OCI-LY1 (cell line): ENCODE data around the gene TMEM200A.

Experiments used
- EZH2 ChIP-seq: fragments of 200-600 bp; sonication (generic), shearing (Covaris generic); IDR thresholded peaks from 2 replicates; pipeline ENCODE4 v1.8.0; 2017; ENCODE audit warnings: borderline replicate concordance, mixed run types, mild to moderate bottlenecking, antibody characterized with exemption, low read length, moderate library complexity, mixed read lengths
- TF ChIP-seq, protein P1 (sequence below): fragments of 200-600 bp; sonication (generic), shearing (Covaris generic); IDR thresholded peaks from 2 replicates; pipeline ENCODE4 v1.5.1; 2017; ENCODE audit warnings: mild to moderate bottlenecking, antibody characterized with exemption, low read length, moderate library complexity, mixed read lengths

DNA sequence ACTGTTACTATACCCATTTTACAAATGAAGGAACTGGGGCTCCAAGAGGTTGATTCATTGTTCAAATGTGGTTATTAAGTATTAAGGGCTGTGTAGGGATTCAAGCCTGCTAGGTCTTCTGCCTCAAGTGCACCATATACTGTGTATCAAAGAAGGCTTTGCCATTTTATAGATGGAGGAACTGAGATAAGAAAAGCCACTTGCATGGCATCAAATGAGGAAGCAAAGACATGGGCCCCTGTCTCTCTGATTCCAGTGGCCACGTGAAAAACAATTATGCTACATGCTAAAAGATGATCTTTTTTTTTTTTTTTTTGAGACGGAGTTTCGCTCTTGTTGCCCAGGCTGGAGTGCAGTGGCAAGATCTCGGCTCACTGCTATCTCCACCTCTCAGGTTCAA lies 67.0 kb downstream of the TMEM200A start:
- TF ChIP-seq, protein P1, sequence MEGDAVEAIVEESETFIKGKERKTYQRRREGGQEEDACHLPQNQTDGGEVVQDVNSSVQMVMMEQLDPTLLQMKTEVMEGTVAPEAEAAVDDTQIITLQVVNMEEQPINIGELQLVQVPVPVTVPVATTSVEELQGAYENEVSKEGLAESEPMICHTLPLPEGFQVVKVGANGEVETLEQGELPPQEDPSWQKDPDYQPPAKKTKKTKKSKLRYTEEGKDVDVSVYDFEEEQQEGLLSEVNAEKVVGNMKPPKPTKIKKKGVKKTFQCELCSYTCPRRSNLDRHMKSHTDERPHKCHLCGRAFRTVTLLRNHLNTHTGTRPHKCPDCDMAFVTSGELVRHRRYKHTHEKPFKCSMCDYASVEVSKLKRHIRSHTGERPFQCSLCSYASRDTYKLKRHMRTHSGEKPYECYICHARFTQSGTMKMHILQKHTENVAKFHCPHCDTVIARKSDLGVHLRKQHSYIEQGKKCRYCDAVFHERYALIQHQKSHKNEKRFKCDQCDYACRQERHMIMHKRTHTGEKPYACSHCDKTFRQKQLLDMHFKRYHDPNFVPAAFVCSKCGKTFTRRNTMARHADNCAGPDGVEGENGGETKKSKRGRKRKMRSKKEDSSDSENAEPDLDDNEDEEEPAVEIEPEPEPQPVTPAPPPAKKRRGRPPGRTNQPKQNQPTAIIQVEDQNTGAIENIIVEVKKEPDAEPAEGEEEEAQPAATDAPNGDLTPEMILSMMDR, result no peak
- no peak for TF ChIP-seq EZH2
